GM19395 (cell line): ENCODE measurements around the gene PCSK5.

ENCODE experiments used
- ATAC-seq: cut with Tn5 transposase; IDR thresholded peaks from one replicate; pipeline ENCODE4 v1.9.1; 2021; ENCODE audit warnings: mild to moderate bottlenecking, moderate library complexity; ENCODE audit not compliant: unreplicated experiment

PCSK5 gene

DNA sequence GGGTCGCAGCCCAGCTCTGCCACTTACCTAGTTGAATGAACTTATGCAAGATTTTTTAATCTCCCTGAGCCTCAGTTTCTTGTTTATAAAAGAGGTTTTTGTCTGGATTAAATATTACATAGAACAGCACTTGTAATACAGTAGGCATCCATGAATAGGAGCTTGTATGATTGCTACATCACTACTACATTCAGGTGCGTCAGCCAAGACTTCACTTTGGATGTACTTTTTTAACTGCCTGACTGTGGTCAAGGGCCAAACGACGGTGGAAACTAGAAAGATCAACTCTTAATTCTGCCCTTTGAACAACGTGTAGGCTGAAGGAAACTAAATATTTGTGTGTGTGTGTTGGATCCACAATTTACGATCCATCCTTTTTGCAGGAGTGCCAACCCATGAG, 330.9 kb downstream of the PCSK5 start:
- no peak for ATAC-seq

DNA sequence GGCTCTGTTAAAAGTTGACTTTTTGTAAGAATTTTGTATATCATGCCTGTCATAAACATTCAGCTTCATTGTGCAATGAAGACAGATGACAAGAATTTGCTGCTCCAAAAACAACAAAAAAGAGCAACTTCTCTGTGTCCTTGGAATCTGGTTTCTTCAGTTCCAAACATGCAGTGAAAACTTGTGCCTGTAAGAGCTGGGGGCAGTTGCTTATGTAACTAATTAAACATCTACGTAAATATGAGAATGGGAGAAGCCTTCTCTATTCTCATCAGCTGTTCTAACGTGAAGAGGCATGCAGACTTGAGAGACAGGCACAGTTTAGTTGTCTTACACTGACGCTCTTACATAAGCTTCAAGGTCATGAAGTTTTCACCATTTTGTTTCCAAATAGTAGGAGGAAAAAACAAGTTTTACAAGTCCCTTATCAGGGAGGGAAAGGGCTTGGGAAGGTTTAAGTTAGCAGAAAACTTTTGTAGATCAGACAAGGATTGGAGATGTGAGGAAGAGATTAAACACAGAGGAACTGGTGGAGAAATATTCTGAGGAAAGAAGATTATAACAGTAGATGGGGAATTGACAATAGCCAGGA, 333.4 kb downstream of the PCSK5 start:
- no peak for ATAC-seq

GRCh38 chr9:76227156-76227555, 336.7 kb downstream of the PCSK5 start:
- ATAC-seq: no peak

- no peak for ATAC-seq
Measured at GRCh38 chr9:76231001-76231400, 340.5 kb downstream of the PCSK5 start.

DNA sequence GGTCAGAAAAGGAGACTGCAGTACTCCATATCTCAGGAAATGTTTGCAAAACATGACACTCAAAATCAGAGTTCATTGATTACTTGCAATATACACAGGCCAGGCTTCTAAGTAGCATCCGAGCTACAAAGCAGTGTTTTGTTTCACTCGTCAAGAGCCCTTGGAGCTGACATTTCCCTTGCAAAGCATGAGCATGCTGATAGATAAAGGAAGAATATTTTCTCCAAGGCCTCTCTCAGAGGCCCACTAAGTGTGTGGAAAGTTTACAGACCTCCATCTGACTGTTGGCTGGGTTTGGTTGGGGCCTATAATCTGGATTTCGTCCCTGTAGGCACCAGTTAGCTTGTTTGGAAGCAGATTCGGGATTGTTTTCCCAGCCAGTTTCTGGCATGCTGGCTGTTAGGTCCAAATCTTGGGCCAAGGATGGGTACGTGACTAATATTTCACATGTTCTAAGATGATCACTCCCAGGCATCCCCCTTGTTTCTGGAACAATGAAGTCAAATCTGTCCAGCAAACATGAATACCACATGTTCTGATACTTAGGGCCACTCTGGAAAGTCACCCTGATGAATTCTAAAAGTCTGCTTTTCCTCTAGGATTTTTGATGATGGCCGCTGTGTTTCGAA, 342.5 kb downstream of the PCSK5 start:
- no peak for ATAC-seq

DNA sequence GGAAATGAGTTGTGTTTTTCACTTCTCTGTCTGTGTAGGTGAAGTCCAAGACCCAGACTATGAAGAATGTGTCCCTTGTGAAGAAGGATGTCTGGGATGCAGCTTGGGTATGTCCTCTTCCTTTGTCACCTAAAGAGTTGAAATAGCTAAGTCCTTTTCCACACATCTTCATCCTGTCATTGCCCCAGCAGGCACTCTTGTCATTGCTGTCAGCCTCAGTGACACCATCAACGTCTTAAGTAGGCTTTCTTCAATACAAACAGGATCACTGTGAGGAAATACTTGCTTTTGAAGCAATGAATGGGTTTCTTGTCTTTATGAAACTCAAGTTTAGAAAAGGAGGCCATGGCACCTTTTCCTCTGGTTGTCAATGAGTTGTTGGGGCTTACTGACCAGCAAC, 350.1 kb downstream of the PCSK5 start:
- no peak for ATAC-seq

- no peak for ATAC-seq
Measured at GRCh38 chr9:76245518-76245917, 355.0 kb downstream of the PCSK5 start.

DNA sequence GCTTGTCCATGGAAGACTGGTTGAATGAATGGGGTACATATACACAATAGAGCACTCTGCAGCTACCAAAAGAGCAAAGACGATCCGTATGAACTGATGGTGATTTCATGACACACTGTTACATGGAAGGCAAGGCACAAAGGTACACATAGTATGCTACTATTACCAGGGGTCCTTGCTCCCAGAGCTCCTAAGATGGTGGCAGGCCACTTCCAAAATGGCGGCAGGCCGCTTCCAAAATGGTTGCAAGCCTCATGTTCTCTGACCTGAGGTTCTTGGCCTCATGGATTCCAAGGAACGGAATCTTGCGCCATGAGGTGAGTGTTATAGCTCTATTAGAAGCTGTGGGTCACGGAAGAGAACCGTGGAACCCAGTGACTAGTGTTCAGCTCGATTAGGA, 356.2 kb downstream of the PCSK5 start:
- no peak for ATAC-seq

DNA sequence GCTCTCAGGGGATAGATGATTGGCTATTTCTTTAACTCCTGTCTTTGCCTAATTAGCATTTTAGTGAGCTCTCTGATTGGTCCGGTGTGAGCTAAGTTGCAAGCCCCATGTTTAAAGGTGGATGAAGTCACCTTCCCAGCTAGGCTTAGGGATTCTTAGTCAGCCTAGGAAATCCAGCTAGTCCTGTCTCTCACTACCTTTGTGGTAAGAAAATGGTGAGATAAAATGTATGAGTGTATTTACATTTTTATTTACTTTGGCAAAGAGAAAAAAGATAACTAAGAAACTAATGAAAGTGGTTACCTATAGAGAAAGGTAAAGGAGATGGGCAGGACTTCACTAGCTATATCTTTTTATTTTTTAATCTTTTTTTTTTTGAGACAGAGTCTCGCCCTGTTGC, 357.0 kb downstream of the PCSK5 start:
- no peak for ATAC-seq

- ATAC-seq: no peak
Measured at GRCh38 chr9:76249309-76249708, 358.8 kb downstream of the PCSK5 start.

DNA sequence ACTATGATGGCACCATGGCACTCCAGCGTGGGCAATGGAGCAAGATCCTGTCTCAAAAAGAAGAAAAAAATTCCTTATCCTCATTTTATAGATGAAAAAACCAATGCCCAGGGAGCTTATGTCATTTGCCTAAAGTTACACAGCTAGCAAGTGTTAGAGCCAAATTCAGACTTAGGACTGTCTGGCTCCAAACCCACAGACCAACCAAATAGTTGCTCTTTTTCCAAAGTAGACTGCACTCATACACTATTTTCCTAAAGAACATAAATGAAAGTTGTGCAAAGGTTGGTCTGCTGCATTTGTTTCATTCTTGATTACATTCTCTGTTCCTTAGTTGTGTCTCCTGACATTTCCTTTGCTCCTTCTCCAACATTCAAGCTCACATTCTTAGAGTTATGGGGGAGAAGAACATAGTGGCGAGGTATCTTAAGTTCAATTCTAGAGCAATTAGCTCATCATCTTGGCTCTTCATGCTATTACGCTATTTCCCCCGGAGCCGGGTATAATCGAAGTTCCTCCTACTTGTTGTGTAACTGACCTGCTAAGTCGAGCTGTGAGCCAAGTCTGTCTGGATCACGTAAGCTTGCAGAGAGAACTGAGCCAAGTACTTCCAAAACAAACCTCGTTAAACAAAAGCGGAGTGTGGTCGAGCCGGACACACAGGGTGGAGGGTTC, 365.4 kb downstream of the PCSK5 start:
- ATAC-seq: no peak

DNA sequence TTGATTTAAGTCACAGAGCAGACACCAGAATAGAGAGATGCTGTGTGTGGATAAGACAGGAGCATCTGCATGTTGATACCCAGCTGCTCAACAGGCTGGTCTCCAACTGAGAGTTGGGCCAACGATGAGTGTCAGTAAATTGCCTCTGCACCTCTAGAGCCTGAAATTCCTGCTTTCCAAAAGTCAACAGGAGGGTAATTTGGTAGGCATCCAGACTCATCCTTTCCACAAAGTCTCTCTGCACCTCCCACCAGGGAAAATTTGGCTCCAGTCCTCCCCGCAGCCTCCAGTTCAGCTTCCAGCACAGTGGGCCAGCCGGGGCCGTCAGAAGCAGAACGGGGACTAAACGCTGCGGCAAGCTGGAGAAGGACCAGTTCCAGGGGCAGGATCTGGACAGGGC, 366.8 kb downstream of the PCSK5 start:
- ATAC-seq: no peak

GRCh38 chr9:76266649-76267283, 376.3 kb downstream of the PCSK5 start:
- ATAC-seq: no peak

GRCh38 chr9:76267284-76267652, 376.8 kb downstream of the PCSK5 start:
- no peak for ATAC-seq

- no peak for ATAC-seq
Measured at GRCh38 chr9:76269789-76270188, 379.3 kb downstream of the PCSK5 start.

DNA sequence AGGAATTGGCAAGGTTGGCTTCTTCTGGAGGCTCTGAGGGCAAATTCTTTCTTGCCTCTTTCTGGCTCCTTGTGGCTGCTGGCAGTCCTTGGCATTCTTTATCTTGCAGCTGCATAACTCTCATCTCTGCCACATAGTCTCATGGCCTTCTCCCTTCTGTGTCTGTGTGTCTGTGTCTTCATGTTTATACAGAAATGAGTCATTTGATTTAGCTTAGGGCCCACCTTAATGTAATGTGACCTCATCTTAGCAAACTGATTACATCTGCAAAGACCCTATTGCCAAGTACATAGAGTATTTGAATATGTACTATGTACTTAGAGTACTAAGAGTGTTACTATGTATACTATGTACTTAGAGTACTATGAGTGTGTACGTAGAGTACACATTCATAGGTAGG, 381.3 kb downstream of the PCSK5 start:
- no peak for ATAC-seq

GRCh38 chr9:76289042-76289441, 398.6 kb downstream of the PCSK5 start:
- ATAC-seq: no peak

- ATAC-seq: no peak
Measured at GRCh38 chr9:76289703-76290102, 399.2 kb downstream of the PCSK5 start.

DNA sequence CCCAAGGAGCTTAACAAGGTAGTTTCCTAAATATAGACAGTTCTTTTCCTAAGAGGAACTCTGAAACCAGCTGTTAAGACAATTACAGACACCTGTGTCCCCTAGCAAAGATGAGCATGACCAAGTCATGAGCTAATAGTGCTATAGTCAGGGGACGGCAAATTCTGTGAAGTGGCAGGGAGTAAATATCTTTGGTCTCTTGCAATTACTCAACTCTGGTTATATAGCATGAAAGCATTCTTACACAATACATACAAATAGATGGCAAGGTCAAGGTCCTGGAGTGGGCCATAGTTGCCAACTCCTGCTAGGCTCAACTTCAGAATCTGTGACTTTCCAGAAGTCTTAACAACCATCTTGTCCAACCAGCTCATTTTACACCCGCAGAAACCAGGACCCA, 400.1 kb downstream of the PCSK5 start:
- no peak for ATAC-seq

DNA sequence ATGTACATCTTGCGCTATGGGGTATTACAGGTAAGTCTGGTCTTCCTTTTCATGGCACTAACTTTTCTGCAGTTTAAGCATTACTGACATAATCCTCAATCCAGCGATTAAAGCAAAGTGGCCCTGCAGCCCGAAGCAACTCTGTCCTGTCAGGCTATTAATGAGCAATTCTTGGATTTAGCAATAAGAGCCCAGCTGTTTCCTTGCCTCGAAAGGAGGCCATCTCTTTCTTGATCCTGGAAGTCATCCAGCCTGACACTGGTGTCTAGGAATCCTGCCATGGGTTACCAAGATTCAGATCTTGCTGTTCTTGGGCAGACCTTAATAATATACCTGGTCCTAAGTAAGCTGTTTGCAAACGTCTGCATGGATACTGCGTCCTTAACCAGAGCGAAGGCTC, 401.8 kb downstream of the PCSK5 start:
- ATAC-seq: no peak

DNA sequence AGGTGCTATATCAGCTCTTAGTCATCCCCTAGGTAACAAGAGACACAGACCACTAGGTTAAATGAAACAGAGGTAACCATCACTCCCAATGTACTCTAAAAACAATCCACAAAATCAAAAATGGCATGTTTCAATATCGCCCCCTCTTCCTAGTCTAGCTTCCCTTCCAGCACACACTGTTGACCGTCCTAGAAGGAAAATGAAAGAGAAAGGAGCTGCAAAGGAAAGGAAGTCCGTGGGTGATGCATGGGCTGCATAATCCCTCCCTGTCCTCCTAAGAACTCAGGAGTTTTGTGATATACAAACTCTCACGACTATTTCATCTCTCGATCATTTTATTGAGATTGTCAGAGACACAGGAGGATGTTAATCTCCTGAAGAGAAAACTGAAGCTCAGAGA, 402.2 kb downstream of the PCSK5 start:
- ATAC-seq: no peak

- ATAC-seq: no peak
Measured at GRCh38 chr9:76294301-76294700, 403.8 kb downstream of the PCSK5 start.
